ENCODE measurements around the gene GSKIP. TPM values are rescaled to one million over a fixed set of nuclear protein-coding genes. Genes with fewer than 3 reads are reported as not detected.

GSKIP gene
- total and polyA plus RNA-seq, 4 experiments from 2014 or later, result 24.3 to 52.4 (median 31.8) TPM

- Mint-ChIP-seq H3K9me3 (no peaks in the 10 kb centered on the region), H3K27me3 (peaks cover 2 to 8% of the 10 kb centered on the region in 2 donors), H3K27ac (peak overlapping the region in 2 of 7 donors; percentile 13 to 26), H3K4me1 (no peaks in the 10 kb centered on the region), H3K36me3 (no peaks in the 10 kb centered on the region), H3K4me3 (no peak overlapping the region)
- DNase-seq, result no peak
- intact Hi-C loops (cut with micrococcal nuclease), result loop anchor here (10.0 kb wide), 1 partner anchor 55 kb away; no protein-coding TSS in a partner anchor
- no peaks in the 10 kb centered on the region for H3K4me1 ChIP-seq (ENCODE audit: insufficient read depth, low read length)
- POLR2A ChIA-PET (ENCODE audit: partially characterized antibody), result no interaction called here
- CTCF ChIA-PET (ENCODE audit: partially characterized antibody), result no interaction called here
- no peak overlapping the region for H3K27ac ChIP-seq (ENCODE audit: low read depth, low read length)
- H3K27me3 ChIP-seq (ENCODE audit: insufficient read depth, low read length), result no peaks in the 10 kb centered on the region
- H3K9me3 ChIP-seq (ENCODE audit: control insufficient read depth in 1 of 2, low read length in 2 of 2), result no peaks in the 10 kb centered on the region
- no peaks in the 10 kb centered on the region for H3K36me3 ChIP-seq (ENCODE audit: insufficient read depth, low read length)
- H3K4me3 ChIP-seq (ENCODE audit: low read length in 2 of 2), result no peak overlapping the region
Measured at GRCh38 chr14:96399405-96399804, 36.1 kb downstream of the GSKIP start.

GRCh38 chr14:96400495-96400894, 37.2 kb downstream of the GSKIP start:
- H3K27ac Mint-ChIP-seq, result no peak overlapping the region
- no peaks in the 10 kb centered on the region for H3K36me3 Mint-ChIP-seq
- no peaks in the 10 kb centered on the region for H3K4me1 ChIP-seq (ENCODE audit: insufficient read depth, low read length)
- peaks cover 2 to 8% of the 10 kb centered on the region in 2 donors for H3K27me3 Mint-ChIP-seq
- no peak overlapping the region for H3K4me3 ChIP-seq (ENCODE audit: low read length in 2 of 2)
- ChIA-PET POLR2A (ENCODE audit: partially characterized antibody) (no interaction called here), CTCF (ENCODE audit: partially characterized antibody) (no interaction called here)
- intact Hi-C loops (cut with micrococcal nuclease), result no loop called here
- H3K4me3 Mint-ChIP-seq, result no peak overlapping the region
- H3K4me1 Mint-ChIP-seq, result no peaks in the 10 kb centered on the region
- no peaks in the 10 kb centered on the region for H3K9me3 ChIP-seq (ENCODE audit: control insufficient read depth in 1 of 2, low read length in 2 of 2)
- H3K9me3 Mint-ChIP-seq, result no peaks in the 10 kb centered on the region
- no peaks in the 10 kb centered on the region for H3K27me3 ChIP-seq (ENCODE audit: insufficient read depth, low read length)
- no peaks in the 10 kb centered on the region for H3K36me3 ChIP-seq (ENCODE audit: insufficient read depth, low read length)
- no peak for DNase-seq
- H3K27ac ChIP-seq (ENCODE audit: low read depth, low read length), result no peak overlapping the region

- intact Hi-C loops (cut with micrococcal nuclease), result no loop called here
- H3K4me3 Mint-ChIP-seq, result no peak overlapping the region
- no peaks in the 10 kb centered on the region for H3K36me3 Mint-ChIP-seq
- DNase-seq, result no peak
- no peaks in the 10 kb centered on the region for H3K4me1 Mint-ChIP-seq
- ChIA-PET POLR2A (ENCODE audit: partially characterized antibody) (no interaction called here), CTCF (ENCODE audit: partially characterized antibody) (no interaction called here)
- Histone ChIP-seq H3K4me1 (ENCODE audit: insufficient read depth, low read length) (no peaks in the 10 kb centered on the region), H3K9me3 (ENCODE audit: control insufficient read depth in 1 of 2, low read length in 2 of 2) (no peaks in the 10 kb centered on the region), H3K36me3 (ENCODE audit: insufficient read depth, low read length) (no peaks in the 10 kb centered on the region), H3K27ac (ENCODE audit: low read depth, low read length) (no peak overlapping the region), H3K27me3 (ENCODE audit: insufficient read depth, low read length) (no peaks in the 10 kb centered on the region), H3K4me3 (ENCODE audit: low read length in 2 of 2) (no peak overlapping the region)
- H3K27me3 Mint-ChIP-seq, result peaks cover 2 to 8% of the 10 kb centered on the region in 2 donors
- H3K9me3 Mint-ChIP-seq, result no peaks in the 10 kb centered on the region
- no peak overlapping the region for H3K27ac Mint-ChIP-seq
Measured at GRCh38 chr14:96403409-96403808, 40.1 kb downstream of the GSKIP start.

GRCh38 chr14:96405677-96406076, 42.4 kb downstream of the GSKIP start:
- H3K4me1 ChIP-seq (ENCODE audit: insufficient read depth, low read length), result no peaks in the 10 kb centered on the region
- H3K9me3 Mint-ChIP-seq, result no peaks in the 10 kb centered on the region
- CTCF ChIA-PET (ENCODE audit: partially characterized antibody), result no interaction called here
- H3K27ac Mint-ChIP-seq, result no peak overlapping the region
- no peaks in the 10 kb centered on the region for H3K27me3 ChIP-seq (ENCODE audit: insufficient read depth, low read length)
- intact Hi-C loops (cut with micrococcal nuclease), result no loop called here
- no peaks in the 10 kb centered on the region for H3K36me3 Mint-ChIP-seq
- peaks cover 0 to 4% of the 10 kb centered on the region in 2 donors for H3K27me3 Mint-ChIP-seq
- no peak overlapping the region for H3K4me3 Mint-ChIP-seq
- no peaks in the 10 kb centered on the region for H3K9me3 ChIP-seq (ENCODE audit: control insufficient read depth in 1 of 2, low read length in 2 of 2)
- no peaks in the 10 kb centered on the region for H3K36me3 ChIP-seq (ENCODE audit: insufficient read depth, low read length)
- no peak overlapping the region for H3K4me3 ChIP-seq (ENCODE audit: low read length in 2 of 2)
- POLR2A ChIA-PET (ENCODE audit: partially characterized antibody), result no interaction called here
- DNase-seq, result no peak
- no peaks in the 10 kb centered on the region for H3K4me1 Mint-ChIP-seq
- no peak overlapping the region for H3K27ac ChIP-seq (ENCODE audit: low read depth, low read length)

- H3K9me3 ChIP-seq (ENCODE audit: control insufficient read depth in 1 of 2, low read length in 2 of 2), result no peaks in the 10 kb centered on the region
- DNase-seq, result no peak
- H3K27ac ChIP-seq (ENCODE audit: low read depth, low read length), result no peak overlapping the region
- no peaks in the 10 kb centered on the region for H3K27me3 ChIP-seq (ENCODE audit: insufficient read depth, low read length)
- H3K4me3 Mint-ChIP-seq, result no peak overlapping the region
- H3K36me3 Mint-ChIP-seq, result no peaks in the 10 kb centered on the region
- H3K27ac Mint-ChIP-seq, result peak overlapping the region in 1 of 7 donors; percentile 25
- H3K4me1 Mint-ChIP-seq, result no peaks in the 10 kb centered on the region
- no peaks in the 10 kb centered on the region for H3K9me3 Mint-ChIP-seq
- intact Hi-C loops (cut with micrococcal nuclease), result no loop called here
- no peaks in the 10 kb centered on the region for H3K4me1 ChIP-seq (ENCODE audit: insufficient read depth, low read length)
- peaks cover 0 to 3% of the 10 kb centered on the region in 2 donors for H3K27me3 Mint-ChIP-seq
- H3K36me3 ChIP-seq (ENCODE audit: insufficient read depth, low read length), result no peaks in the 10 kb centered on the region
- no peak overlapping the region for H3K4me3 ChIP-seq (ENCODE audit: low read length in 2 of 2)
- ChIA-PET CTCF (ENCODE audit: partially characterized antibody) (no interaction called here), POLR2A (ENCODE audit: partially characterized antibody) (no interaction called here)
Measured at GRCh38 chr14:96407935-96408570, 44.7 kb downstream of the GSKIP start.

GRCh38 chr14:96408608-96409007, 45.3 kb downstream of the GSKIP start:
- DNase-seq, result no peak
- no peak overlapping the region for H3K27ac Mint-ChIP-seq
- peaks cover 0 to 5% of the 10 kb centered on the region in 2 donors for H3K27me3 Mint-ChIP-seq
- no peaks in the 10 kb centered on the region for H3K9me3 Mint-ChIP-seq
- Histone ChIP-seq H3K4me1 (ENCODE audit: insufficient read depth, low read length) (no peaks in the 10 kb centered on the region), H3K9me3 (ENCODE audit: control insufficient read depth in 1 of 2, low read length in 2 of 2) (no peaks in the 10 kb centered on the region), H3K36me3 (ENCODE audit: insufficient read depth, low read length) (no peaks in the 10 kb centered on the region), H3K4me3 (ENCODE audit: low read length in 2 of 2) (no peak overlapping the region), H3K27ac (ENCODE audit: low read depth, low read length) (no peak overlapping the region), H3K27me3 (ENCODE audit: insufficient read depth, low read length) (no peaks in the 10 kb centered on the region)
- H3K4me1 Mint-ChIP-seq, result no peaks in the 10 kb centered on the region
- CTCF ChIA-PET (ENCODE audit: partially characterized antibody), result no interaction called here
- intact Hi-C loops (cut with micrococcal nuclease), result no loop called here
- POLR2A ChIA-PET (ENCODE audit: partially characterized antibody), result no interaction called here
- H3K36me3 Mint-ChIP-seq, result no peaks in the 10 kb centered on the region
- no peak overlapping the region for H3K4me3 Mint-ChIP-seq

- DNase-seq, result no peak
- no peaks in the 10 kb centered on the region for H3K9me3 ChIP-seq (ENCODE audit: control insufficient read depth in 1 of 2, low read length in 2 of 2)
- H3K27ac ChIP-seq (ENCODE audit: low read depth, low read length), result no peak overlapping the region
- POLR2A ChIA-PET (ENCODE audit: partially characterized antibody), result no interaction called here
- Mint-ChIP-seq H3K9me3 (no peaks in the 10 kb centered on the region), H3K27me3 (peaks cover 0 to 6% of the 10 kb centered on the region in 2 donors), H3K27ac (no peak overlapping the region), H3K36me3 (no peaks in the 10 kb centered on the region), H3K4me3 (no peak overlapping the region), H3K4me1 (no peaks in the 10 kb centered on the region)
- intact Hi-C loops (cut with micrococcal nuclease), result no loop called here
- H3K4me3 ChIP-seq (ENCODE audit: low read length in 2 of 2), result no peak overlapping the region
- CTCF ChIA-PET (ENCODE audit: partially characterized antibody), result no interaction called here
- H3K27me3 ChIP-seq (ENCODE audit: insufficient read depth, low read length), result no peaks in the 10 kb centered on the region
- no peaks in the 10 kb centered on the region for H3K4me1 ChIP-seq (ENCODE audit: insufficient read depth, low read length)
- no peaks in the 10 kb centered on the region for H3K36me3 ChIP-seq (ENCODE audit: insufficient read depth, low read length)
Measured at GRCh38 chr14:96409701-96410100, 46.4 kb downstream of the GSKIP start.

- Mint-ChIP-seq H3K36me3 (no peaks in the 10 kb centered on the region), H3K27me3 (peaks cover 0 to 6% of the 10 kb centered on the region in 2 donors), H3K27ac (no peak overlapping the region), H3K9me3 (no peaks in the 10 kb centered on the region), H3K4me3 (no peak overlapping the region), H3K4me1 (no peaks in the 10 kb centered on the region)
- no peak for DNase-seq
- Histone ChIP-seq H3K4me1 (ENCODE audit: insufficient read depth, low read length) (no peaks in the 10 kb centered on the region), H3K36me3 (ENCODE audit: insufficient read depth, low read length) (no peaks in the 10 kb centered on the region), H3K27me3 (ENCODE audit: insufficient read depth, low read length) (no peaks in the 10 kb centered on the region), H3K9me3 (ENCODE audit: control insufficient read depth in 1 of 2, low read length in 2 of 2) (no peaks in the 10 kb centered on the region), H3K4me3 (ENCODE audit: low read length in 2 of 2) (no peak overlapping the region), H3K27ac (ENCODE audit: low read depth, low read length) (no peak overlapping the region)
- ChIA-PET CTCF (ENCODE audit: partially characterized antibody) (no interaction called here), POLR2A (ENCODE audit: partially characterized antibody) (no interaction called here)
- intact Hi-C loops (cut with micrococcal nuclease), result no loop called here
Measured at GRCh38 chr14:96410119-96410518, 46.8 kb downstream of the GSKIP start.
